ENCODE measurements around the gene LRRC51. TPM values are rescaled to one million over a fixed set of nuclear protein-coding genes. Genes with fewer than 3 reads are reported as not detected.

Gene LRRC51
- total and polyA plus RNA-seq, 7 donors: 3.2 to 14.8 (median 7.3) TPM

GRCh38 chr11:72084965-72085364 is 4.3 kb downstream of the LRRC51 start:
- H3K9me3 ChIP-seq: no peaks in the 10 kb centered on the region

GRCh38 chr11:72085621-72086351 is 5.1 kb downstream of the LRRC51 start:
- H3K4me1 ChIP-seq: peaks cover 0 to 11% (median 10%) of the 10 kb centered on the region in 4 donors
- H3K9me3 ChIP-seq: no peaks in the 10 kb centered on the region
- no peak for DNase-seq
- peaks cover 0 to 11% (median 5%) of the 10 kb centered on the region in 4 donors for H3K36me3 ChIP-seq
- H3K4me3 ChIP-seq: no peak overlapping the region
- intact Hi-C loops (cut with DNase I): no loop called here
- no peaks in the 10 kb centered on the region for H3K27me3 ChIP-seq
- TF ChIP-seq EP300 (IDR thresholded peaks at IDR 0.05) (no peak), POLR2AphosphoS5 (IDR thresholded peaks at IDR 0.05) (no peak), POLR2A (IDR thresholded peaks at IDR 0.05) (no peak), CTCF (IDR thresholded peaks at IDR 0.05) (no peak)
- 40 to 73% methylated on average over 3 of the region's 3 CpGs for WGBS, 2 donors
- no peak overlapping the region for H3K27ac ChIP-seq

More at GRCh38 chr11:72084965-72085364, 4.3 kb downstream of the LRRC51 start:
- no peaks in the 10 kb centered on the region for H3K27me3 ChIP-seq
- H3K4me1 ChIP-seq: peaks cover 0 to 9% (median 9%) of the 10 kb centered on the region in 4 donors
- no peak for DNase-seq
- WGBS, 2 donors: 70 to 87% methylated on average over 1 of the region's 1 CpG
- no peak overlapping the region for H3K27ac ChIP-seq
- TF ChIP-seq POLR2A (IDR thresholded peaks at IDR 0.05) (no peak), CTCF (IDR thresholded peaks at IDR 0.05) (no peak), POLR2AphosphoS5 (IDR thresholded peaks at IDR 0.05) (no peak), EP300 (IDR thresholded peaks at IDR 0.05) (no peak)
- H3K36me3 ChIP-seq: peaks cover 0 to 8% (median 4%) of the 10 kb centered on the region in 4 donors
- intact Hi-C loops (cut with DNase I): no loop called here
- H3K4me3 ChIP-seq: no peak overlapping the region

GRCh38 chr11:72088076-72088808 is 7.6 kb downstream of the LRRC51 start:
- TF ChIP-seq POLR2AphosphoS5 (IDR thresholded peaks at IDR 0.05) (no peak), EP300 (IDR thresholded peaks at IDR 0.05) (no peak), CTCF (IDR thresholded peaks at IDR 0.05) (no peak), POLR2A (IDR thresholded peaks at IDR 0.05) (no peak)
- Histone ChIP-seq H3K9me3 (no peaks in the 10 kb centered on the region), H3K27me3 (no peaks in the 10 kb centered on the region), H3K4me3 (no peak overlapping the region), H3K4me1 (peaks cover 0 to 13% (median 10%) of the 10 kb centered on the region in 4 donors), H3K27ac (no peak overlapping the region), H3K36me3 (peaks cover 0 to 11% (median 5%) of the 10 kb centered on the region in 4 donors)
- 83 to 92% methylated on average over 4 of the region's 4 CpGs for WGBS, 2 donors
- no peak for DNase-seq
- intact Hi-C loops (cut with DNase I): no loop called here

GRCh38 chr11:72091292-72091691 is 10.6 kb downstream of the LRRC51 start:
- 17 to 34% methylated on average over 4 of the region's 4 CpGs for WGBS, 2 donors
- TF ChIP-seq CTCF (IDR thresholded peaks at IDR 0.05) (peak; percentile 88 to 94 (median 90)), POLR2A (IDR thresholded peaks at IDR 0.05) (no peak), EP300 (IDR thresholded peaks at IDR 0.05) (no peak), POLR2AphosphoS5 (IDR thresholded peaks at IDR 0.05) (peak in 1 of 4 donors; percentile 22)
- no peak overlapping the region for H3K4me3 ChIP-seq
- DNase-seq: peak; percentile 83
- H3K36me3 ChIP-seq: peaks cover 0 to 29% (median 7%) of the 10 kb centered on the region in 4 donors
- H3K27me3 ChIP-seq: no peaks in the 10 kb centered on the region
- peak overlapping the region; percentile 14 to 62 (median 58) for H3K27ac ChIP-seq
- H3K4me1 ChIP-seq: peaks cover 0 to 13% (median 10%) of the 10 kb centered on the region in 4 donors
- no peaks in the 10 kb centered on the region for H3K9me3 ChIP-seq
- intact Hi-C loops (cut with DNase I): loop anchor here (1.0 to 5.0 kb wide), 2 partner anchors 66 to 114 kb away; no protein-coding TSS in a partner anchor

Measured in sigmoid colon (tissue), 7 donors.